Eye (tissue), 1 donor: ENCODE measurements around the gene SLC2A3.
"Not testable (repeated sequence)": the region's sequence is repeated elsewhere in the genome, so short reads cannot be mapped to it uniquely, and the experiment has no call there.

Experiments
- DNase-seq: peaks from one replicate; pipeline ENCODE4 v3.0.0-alpha.2; 2015

SLC2A3 gene

DNA sequence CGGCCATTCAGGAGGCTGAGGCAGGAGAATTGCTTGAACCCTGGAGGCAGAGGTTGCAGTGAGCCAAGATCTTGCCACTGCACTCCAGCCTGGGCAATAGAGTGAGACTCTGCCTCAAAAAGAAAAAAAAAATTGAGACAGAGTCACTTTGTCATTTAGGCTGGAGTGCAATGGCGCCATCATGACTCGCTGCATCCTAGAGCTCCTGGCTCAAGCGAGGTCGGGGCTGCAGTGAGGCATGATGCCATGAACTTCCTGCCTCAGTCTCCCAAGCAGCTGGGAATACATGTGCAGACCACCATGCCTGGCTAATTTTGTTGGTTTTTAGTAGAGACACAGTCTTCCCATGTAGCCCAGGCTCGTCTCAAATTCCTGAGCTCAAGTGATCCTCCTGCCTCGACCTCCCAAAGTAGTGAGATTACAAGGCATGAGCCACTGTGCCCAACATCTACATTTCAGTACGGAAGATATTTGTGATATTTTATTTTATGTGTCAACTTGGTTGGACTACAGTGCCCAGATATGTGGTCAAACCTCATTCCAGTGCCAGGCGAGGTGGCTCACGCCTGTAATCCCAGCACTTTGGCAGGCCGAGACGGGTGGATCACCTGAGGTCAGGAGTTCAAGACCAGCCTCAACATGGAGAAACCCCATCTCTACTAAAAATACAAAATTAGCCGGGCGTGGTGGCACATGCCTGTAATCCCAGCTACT lies 14.4 kb upstream of the SLC2A3 start:
- not testable (repeated sequence) for DNase-seq

DNA sequence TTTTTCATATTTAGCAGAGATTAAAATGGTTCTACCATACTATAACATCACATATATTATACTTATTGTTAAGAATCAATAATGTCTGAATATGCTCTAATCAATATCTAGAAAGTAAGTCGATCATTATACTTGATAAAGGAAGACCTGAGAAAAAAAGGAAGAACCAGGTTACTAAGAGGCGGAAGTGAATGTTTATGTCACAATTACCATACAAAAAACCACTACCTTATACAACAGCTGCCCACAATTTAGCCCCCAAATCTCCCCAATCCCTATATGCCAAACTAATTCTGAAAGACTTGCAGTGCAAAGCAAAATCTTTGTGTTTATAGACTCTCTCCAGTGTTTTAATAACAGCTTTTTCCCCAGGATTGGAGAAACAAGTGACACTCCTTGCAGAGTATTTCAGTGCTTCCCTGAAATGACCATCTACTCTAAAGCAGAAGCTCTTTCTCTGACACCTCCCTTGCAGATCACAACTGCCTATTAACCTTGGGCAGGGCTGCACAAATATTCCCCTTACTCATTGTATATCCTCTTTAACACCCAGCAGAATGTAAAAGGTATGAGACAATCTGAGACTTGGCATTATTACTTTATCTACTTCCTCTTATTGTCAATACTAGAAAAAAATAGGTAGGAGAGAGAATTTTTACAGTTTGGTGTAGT lies 12.7 kb upstream of the SLC2A3 start:
- no peak for DNase-seq

DNA sequence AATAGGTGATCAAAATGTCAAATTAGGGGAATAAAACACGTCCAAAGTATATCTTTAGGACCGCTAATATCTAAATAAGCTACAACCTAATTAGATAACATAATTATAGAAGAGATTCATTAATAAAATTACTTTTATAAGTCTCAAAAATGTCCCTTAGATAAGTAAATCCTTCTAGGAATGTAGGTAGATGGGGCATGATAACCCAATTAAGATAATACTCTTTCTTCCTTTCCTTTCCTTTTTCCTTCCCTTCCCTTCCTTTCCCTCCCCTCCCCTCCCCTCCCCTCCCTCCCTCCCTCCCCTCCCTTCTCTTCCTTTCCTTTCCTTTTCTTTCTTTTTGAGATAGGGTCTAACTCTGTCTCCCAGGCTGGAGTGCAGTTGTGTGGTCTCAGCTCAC lies 11.0 kb upstream of the SLC2A3 start:
- no peak for DNase-seq

DNA sequence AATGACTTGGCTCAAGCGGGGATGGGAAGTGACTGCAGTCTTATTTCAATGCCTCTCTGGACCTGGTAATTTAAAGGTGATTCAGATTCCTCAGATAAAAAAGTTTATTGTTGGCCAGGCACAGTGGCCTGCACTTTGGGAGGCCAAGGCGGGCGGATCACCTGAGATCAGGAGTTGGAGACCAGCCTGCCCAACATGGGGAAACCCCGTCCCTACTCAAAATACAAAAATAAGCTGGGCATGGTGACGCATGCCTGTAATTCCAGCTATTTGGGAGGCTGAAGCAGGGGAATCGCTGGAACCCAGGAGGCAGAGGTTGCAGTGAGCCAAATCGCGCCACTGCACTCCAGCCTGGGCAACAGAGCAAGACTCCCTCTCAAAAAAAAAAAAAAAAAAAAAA lies 8.8 kb upstream of the SLC2A3 start:
- DNase-seq: not testable (repeated sequence)

DNA sequence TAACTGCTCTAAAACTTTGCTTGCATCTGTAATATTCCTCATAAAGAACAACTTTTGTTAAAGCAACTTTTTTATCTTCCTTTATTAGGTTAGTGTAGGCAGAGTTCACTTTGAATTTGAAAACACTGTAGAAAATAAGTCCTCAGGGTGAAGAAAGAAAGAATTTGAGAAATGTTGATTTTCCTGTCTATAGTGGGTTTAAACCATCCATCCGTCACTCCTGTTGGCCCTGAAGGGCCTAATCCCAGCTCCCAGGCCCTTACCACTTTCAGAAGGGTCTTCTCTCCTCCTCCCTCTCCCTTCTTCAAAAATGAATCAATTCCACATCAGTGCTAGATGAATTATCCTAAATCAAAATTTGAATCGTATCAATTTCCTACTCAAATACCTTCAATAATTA lies 4.9 kb upstream of the SLC2A3 start:
- no peak for DNase-seq

DNA sequence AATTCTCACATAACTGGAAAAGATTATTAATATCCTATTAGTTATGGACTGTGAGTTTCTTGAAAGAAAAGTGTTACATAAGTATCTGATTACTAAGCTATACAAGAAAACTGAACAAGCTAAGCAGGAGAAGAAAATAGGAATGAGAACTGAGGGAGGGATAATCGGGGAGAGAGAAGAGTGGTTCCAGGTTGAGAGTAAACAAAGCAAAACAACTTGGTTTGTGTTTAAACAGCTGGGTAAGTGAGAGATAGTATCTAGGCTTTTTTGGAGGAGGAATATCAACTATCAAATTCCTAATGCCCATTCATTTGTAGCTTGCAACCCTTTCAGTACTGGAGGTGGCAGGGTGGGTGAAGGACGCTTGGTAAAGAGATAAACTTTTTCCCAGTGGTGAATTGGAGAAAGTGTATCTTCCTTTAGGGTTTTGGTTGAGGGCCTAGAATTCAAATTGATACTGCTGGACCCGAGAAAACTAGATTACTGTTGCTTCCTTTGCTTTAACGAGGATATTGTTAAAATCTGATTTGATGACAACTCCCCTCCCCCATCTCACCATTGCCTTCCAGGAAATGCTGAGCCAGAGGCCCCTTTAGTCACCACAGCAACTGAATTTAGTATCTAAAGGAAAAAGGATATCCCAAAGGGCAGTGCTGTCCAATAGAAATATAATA lies 2.0 kb upstream of the SLC2A3 start:
- DNase-seq: peak; percentile 23

DNA sequence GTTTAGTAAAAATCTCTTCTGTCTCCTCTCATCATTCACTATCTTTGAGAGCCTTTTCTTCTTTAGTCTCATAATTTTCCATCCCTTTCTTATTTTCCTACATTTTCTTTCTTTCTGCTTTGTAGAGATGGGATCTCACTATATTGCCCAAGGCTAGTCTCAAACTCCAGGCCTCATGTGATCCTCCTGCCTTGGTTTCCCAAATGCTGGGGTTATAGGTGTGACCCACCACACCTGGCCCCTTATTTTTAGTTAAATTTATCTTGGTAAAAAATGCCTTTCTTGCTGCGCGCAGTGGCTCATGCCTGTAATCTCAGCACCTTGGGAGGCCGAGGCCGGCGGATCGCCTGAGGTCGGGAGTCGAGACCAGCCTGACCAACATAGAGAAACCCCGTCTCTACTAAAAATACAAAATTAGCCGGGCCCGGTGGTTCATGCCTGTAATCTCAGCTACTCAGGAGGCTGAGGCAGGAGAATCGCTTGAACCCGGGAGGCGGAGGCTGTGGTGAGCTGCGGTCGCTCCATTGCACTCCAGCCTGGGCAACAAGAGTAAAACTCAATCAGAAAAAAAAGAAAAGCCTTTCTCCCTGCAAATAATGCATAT lies 996 bp downstream of the SLC2A3 start:
- peak; percentile 25 for DNase-seq

DNA sequence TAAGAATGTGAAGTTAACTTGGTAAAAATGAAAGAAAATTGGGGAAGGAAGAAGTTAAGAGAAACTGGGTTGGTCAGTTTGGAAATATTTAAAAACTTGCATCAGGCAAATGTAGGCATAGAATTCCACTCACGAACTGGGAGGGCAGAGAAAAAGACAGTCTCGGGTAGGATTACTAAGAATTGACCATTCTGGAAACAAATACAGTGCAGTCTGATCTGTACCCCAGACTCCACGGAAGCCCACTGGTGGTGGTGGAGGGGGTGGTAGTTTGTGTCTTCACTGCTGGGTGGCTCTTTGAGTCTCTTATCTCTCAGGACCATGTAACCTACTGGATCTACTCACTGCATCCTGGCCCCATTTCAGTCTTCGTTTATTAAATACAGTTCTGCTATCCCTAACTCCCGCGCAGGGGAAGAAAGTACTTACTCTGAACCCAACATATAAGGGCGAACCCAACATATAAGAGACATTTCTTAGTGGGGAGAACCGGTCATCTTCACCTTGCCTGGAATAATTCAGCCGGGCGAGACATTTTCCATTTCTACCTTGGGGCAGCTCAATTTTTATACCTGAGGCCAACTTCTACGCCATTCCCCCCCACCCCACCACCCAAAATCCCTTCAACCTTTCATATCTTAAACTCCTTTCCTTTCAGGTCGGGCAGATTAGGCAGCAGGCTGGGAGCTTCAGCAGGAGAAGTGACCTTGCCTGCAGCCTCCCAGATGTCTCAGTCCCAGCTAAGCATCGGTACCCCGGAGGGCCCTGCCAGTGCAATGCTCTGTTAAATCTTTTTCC lies 1.7 kb downstream of the SLC2A3 start:
- peak; percentile 24 for DNase-seq

DNA sequence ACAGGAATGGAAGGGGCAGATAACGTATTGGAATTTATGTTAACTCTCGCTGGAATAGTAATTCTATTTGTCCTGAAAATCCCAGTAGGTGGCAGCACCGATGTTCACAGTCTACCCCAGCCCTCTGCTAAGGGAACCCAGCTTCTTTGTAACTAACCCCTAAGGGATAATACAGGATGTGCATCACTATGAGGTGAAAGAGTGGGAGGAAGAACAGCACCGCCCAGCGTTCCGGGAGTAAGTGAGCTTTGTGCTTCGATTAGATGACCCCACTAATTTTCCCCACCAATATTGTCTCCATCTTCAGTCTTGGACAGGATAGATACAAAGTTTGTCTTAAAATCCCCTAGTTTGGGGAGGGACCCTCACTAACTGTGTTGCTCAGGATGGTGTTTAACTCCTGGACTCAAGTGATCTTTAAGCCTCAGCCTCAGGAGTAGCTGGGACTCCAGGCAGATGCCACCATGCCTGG lies 2.7 kb downstream of the SLC2A3 start:
- peak; percentile 92 for DNase-seq

DNA sequence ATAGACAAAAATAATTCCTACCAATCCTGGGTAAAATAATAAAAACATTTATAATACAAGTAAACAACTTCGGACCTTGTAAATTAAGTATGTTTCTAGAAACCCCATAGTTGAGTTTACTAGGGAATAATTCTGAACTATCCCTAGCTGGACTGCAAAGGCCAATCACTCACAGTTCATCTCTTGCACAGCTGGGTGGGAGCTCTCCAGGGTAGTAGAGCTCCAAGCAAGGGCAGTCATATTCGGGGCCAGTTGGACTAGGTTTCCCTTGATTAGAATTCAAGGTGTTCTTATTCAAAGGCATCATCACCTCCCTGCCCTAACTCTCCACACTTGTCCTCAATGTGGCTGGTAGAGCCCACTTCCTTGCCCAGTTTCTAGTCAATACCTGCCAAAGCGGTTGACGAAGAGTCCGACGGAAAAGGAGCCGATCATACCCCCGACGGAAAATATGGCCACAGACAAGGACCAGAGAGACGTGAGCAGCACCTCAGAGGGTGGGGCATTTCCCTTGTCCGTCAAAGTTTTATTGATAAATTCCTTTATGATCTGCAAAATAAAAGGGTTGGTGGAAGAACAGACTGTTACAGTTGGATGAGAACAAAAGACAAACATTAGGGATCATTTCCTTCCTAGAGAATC lies 3.3 kb downstream of the SLC2A3 start:
- not testable (repeated sequence) for DNase-seq

DNA sequence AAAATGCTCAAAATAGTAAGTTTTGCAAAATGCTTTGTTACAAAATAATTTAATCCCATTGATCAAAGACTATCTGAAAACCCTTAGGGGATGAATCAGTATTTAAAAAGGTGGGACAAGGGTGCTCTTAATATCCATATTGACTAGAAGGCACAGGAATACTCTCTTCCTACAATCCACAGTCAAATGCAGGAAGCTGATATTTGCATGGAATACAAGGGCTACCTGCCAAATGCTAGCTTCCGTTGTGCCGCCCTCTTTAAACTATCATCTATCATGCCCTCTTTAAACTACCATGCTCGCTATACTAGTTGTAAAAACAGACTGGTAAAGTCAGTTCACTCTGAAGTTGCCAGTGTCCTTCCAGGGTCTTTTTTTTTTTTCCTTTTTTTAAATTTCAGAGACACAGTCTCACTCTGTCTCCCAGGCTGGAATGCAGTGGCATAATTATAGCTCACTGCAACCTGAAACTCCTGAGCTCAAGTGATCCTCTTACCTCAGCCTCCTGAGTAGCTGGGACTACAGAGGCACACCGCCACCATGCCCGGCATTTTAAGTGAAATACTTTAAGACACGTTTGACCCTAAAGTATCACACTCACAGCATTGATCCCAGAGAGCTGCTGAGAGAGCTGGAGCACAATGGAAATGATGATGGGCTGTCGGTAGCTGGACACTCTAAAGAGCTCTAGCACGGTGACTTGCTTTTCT lies 6.7 kb downstream of the SLC2A3 start:
- DNase-seq: no peak

DNA sequence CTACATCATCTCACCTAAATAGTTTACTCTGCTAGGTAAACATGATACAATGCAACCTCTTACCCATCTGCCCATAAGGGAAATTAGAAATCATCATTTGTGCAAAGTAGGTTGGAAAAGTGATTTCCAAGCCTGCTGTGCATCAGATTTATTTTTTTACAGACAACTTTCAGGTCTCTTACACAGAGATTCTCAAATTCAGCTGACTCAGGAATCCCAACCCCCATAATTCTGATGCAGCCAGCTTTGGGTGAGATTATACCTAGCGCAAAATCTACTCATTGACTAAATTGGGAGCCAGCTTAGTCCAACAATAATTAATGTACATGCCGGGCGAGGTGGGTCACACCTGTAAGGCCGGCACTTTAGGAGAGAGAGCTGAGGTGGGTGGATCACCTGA lies 8.5 kb downstream of the SLC2A3 start:
- DNase-seq: no peak

DNA sequence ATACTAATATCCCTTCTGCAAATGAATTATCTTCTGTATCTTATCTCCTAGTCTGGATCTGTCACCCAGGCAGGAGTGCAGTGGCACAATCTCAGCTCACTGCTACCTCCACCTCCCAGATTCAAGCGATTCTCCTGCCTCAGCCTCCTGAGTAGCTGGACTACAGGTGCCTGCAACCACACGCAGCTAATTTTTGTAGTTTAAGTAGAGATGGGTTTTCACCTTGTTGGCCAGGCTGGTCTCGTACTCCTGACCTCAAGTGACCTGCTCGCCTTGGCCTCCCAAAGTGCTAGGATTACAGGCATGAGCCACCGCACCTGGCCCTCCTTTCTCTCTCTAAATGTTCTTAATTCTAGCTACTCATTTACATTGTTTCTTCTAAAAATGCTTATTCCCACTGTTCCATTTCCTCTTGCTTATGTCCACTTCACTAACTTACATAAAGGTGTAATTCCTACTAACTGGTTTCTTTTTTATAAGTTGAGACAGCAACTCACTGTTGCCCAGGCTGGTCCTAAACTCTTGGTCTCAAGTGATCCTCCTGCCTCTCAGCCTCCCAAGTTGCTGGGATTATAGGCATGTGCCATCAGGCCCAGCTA lies 9.8 kb downstream of the SLC2A3 start:
- not testable (repeated sequence) for DNase-seq

DNA sequence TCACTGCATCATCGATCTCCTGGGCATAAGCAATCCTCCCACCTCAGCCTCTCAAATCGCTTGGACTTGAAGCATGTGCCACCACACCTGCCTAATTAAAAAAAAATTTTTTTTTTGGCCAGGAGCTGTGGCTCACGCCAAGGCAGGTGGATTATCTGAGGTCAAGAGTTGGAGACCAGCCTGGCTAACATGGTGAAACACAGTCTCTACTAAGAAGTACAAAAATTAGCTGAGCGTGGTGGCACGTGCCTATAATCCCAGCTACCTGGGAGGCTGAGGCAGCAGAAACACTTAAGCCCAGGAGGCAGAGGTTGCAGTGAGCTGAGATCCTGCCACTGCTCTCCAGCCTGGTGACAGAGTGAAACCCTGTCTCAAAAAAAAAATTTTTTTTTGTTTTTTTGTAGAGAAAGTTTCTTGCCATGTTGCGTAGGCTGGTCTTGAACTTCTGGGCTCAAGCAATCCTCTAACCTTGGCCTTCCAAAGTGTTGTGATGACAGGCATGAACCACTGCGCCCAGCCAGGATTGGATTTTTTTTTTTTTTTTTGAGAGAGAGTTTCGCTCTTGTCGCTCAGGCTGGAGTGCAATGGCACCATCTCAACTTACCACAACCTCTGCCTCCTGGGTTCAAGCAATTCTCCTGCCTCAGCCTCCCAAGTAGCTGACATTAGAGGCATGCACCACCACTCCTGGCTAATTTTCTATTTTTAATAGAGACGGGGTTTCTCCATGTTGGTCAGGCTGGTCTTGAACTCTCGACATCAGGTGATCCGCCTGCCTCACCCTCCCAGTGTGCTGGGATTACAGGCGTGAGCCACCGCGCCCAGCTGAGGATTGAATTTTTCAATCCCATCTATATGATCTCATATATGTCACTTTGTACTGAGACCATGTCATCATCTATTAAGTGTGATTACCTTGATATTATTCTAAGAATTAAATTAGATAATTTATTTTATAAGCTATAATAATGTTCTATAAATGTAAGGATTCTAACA lies 12.4 kb downstream of the SLC2A3 start:
- DNase-seq: no peak

DNA sequence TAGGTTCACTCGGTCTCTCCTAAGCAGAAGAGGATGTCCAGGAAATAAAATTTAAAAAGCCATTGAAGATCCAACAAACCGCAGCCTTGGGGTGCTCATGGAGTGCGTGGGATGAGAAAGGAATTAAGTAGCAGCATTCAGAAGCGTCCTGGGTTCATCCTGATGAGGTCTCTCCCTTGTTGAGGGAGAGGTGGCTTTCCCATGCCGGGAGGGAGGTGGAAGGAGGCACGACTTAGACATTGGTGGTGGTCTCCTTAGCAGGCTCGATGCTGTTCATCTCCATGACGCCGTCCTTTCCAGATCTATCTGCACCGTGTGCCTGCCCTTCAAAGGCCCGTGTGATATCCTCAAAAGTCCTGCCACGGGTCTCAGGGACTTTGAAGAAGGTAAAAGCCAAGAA lies 14.8 kb downstream of the SLC2A3 start:
- not testable (repeated sequence) for DNase-seq

DNA sequence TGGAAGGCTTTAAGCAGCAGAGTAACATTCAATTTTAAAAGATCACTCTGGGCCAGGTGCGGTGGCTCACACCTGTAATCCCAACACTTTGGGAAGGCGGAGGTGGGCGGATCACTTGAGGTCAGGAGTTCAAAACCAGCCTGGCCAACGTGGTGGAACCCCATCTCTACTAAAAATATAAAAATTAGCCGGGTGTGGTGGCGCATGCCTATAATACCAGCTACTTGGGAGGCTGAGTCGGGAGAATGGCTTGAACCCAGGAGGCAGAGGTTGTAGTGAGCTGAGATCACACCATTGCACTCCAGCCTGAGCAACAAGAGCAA lies 17.8 kb downstream of the SLC2A3 start:
- DNase-seq: not testable (repeated sequence)

DNA sequence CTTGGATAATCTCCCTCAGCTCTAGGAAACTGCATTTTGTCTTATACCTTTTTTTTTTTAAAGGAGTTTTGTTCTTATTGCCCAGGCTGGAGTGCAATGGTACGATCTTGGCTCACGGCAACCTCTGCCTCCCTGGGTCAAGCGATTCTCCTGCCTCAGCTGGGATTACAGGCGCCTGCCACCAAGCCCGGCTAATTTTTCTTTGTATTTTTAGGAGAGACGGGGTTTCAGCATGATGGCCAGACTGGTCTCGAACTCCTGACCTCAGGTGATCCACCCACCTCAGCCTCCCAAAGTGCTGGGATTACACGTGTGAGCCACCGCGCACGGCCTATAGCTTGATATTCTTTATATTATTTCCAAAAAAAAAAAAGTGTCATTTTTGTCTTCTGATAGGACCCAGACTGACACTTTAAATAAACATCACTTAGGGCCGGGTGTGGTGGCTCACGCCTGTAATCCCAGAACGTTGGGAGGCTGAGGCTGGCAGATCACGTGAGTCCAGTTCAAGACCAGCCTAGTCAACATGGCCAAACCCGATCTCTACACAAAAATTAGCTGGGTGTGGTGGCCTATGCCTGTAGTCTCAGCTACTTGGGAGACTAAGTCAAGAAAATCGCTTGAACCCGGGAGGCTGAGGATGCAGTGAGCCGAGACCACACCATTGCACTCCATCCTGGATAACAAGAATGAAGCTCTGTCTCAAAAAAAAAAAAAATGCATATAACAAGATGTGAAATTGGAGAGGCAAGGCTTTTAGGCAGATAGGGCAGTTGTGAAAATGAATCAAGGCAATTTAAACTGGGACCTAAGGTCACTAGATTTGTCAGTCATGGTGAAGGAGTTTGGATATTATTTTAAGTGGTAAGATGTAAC lies 18.4 kb downstream of the SLC2A3 start:
- no peak for DNase-seq

DNA sequence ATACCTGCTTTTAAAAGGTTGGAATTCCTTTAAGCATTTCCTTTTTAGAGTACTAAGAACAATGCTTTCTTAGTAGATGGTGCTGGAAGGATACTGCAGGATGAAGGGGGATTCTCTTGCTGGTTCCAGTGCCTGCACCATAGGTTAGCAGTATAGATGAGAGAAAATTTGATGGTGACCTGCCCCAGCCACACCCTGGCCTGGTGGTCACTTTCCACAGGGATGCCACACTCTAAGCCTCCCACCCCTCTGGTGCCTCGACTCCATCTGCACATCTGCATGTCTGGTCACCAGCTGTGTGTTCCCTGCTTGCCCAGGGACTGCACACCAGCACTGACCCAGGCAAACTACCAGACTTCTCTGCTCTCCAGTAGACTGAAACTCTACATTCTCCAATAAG lies 19.1 kb downstream of the SLC2A3 start:
- no peak for DNase-seq
